Kasumi-1 (cell line): ENCODE results near the gene ARPC5.

Source experiments
- DNase-seq, 2 experiments: peaks; one replicate each; lab custom pipeline; 2025; lab: John Stamatoyannopoulos, UW

Gene ARPC5

GRCh38 chr1:183611021-183611420, 24.6 kb downstream of the ARPC5 start:
- no peak for DNase-seq

- no peak for DNase-seq
Measured at GRCh38 chr1:183609759-183610452, 25.7 kb downstream of the ARPC5 start.

GRCh38 chr1:183609313-183609712, 26.3 kb downstream of the ARPC5 start:
- peak; percentile 94 to 96 for DNase-seq

- no peak for DNase-seq
Measured at GRCh38 chr1:183607322-183607980, 28.1 kb downstream of the ARPC5 start.

GRCh38 chr1:183605904-183606303, 29.7 kb downstream of the ARPC5 start:
- DNase-seq, result no peak

GRCh38 chr1:183604815-183605214, 30.8 kb downstream of the ARPC5 start:
- peak in 1 of 2 experiments; percentile 35 for DNase-seq

GRCh38 chr1:183604038-183604808, 31.4 kb downstream of the ARPC5 start:
- peak; percentile 47 to 59 for DNase-seq

- DNase-seq, result no peak
Measured at GRCh38 chr1:183602510-183602909, 33.1 kb downstream of the ARPC5 start.

GRCh38 chr1:183600634-183601033, 34.9 kb downstream of the ARPC5 start:
- DNase-seq, result no peak

GRCh38 chr1:183600136-183600535, 35.4 kb downstream of the ARPC5 start:
- no peak for DNase-seq

- no peak for DNase-seq
Measured at GRCh38 chr1:183598386-183598785, 37.2 kb downstream of the ARPC5 start.

- no peak for DNase-seq
Measured at GRCh38 chr1:183597656-183598347, 37.8 kb downstream of the ARPC5 start.

GRCh38 chr1:183596500-183596899, 39.1 kb downstream of the ARPC5 start:
- no peak for DNase-seq

GRCh38 chr1:183595537-183595936, 40.0 kb downstream of the ARPC5 start:
- DNase-seq, result no peak

- peak; percentile 74 to 76 for DNase-seq
Measured at GRCh38 chr1:183593356-183593755, 42.2 kb downstream of the ARPC5 start.

GRCh38 chr1:183592733-183593132, 42.9 kb downstream of the ARPC5 start:
- no peak for DNase-seq

- DNase-seq, result peak; percentile 95 to 98
Measured at GRCh38 chr1:183590244-183591191, 45.1 kb downstream of the ARPC5 start, which contains the start of gene NCF2. NCF2 (minus strand) TSS chr1:183590459; CDS start chr1:183590329, 130 bp downstream.

- DNase-seq, result no peak
Measured at GRCh38 chr1:183589874-183590243, 45.7 kb downstream of the ARPC5 start.

GRCh38 chr1:183589384-183589783, 46.2 kb downstream of the ARPC5 start:
- no peak for DNase-seq

- DNase-seq, result no peak
Measured at GRCh38 chr1:183588827-183589226, 46.8 kb downstream of the ARPC5 start.

GRCh38 chr1:183586926-183587325, 48.7 kb downstream of the ARPC5 start:
- no peak for DNase-seq
